PC-3 (cell line): ENCODE results near the gene SLC7A1.

Experiments used
- CTCF ChIP-seq: fragments of 300-600 bp; sonication (generic); conservative IDR thresholded peaks from 2 replicates; pipeline ENCODE4 v1.5.1; 2017; ENCODE audit warnings: antibody characterized with exemption, low read depth, mild to moderate bottlenecking, low read length
- EZH2 ChIP-seq: fragments of 300-600 bp; sonication (generic); IDR thresholded peaks from one replicate; pipeline ENCODE4 v1.6.1; 2017; ENCODE audit warnings: antibody characterized with exemption, mild to moderate bottlenecking, low read length; ENCODE audit not compliant: unreplicated experiment
- EZH2phosphoT487 ChIP-seq: fragments of 300-600 bp; sonication (generic); IDR thresholded peaks from 2 replicates; pipeline ENCODE4 v1.6.1; 2018; ENCODE audit warnings: mild to moderate bottlenecking, antibody characterized with exemption, low read length, borderline replicate concordance

- no peak for TF ChIP-seq CTCF
- no peak for TF ChIP-seq EZH2phosphoT487
- TF ChIP-seq EZH2 = no peak
Measured at GRCh38 chr13:29550430-29550988, 45.0 kb downstream of the SLC7A1 start.
